ENCODE data around the gene ADGRD1.
"Not testable (repeated sequence)": the region's sequence is repeated elsewhere in the genome, so short reads cannot be mapped to it uniquely, and the experiment has no call there.

ADGRD1 gene

GRCh38 chr12:131116468-131117117 lies 162.9 kb downstream of the ADGRD1 start:
- in situ Hi-C loops (cut with MboI; ENCODE audit: low pct_unique_long_range_greater_than_20kb, low sequenced_read_pairs, unreplicated experiment) = no loop called here
- no peak for DNase-seq (ENCODE audit: low spot score)
- TF ChIP-seq CTCF (IDR thresholded peaks at IDR 0.05; ENCODE audit: extremely low read depth, insufficient read depth, missing control alignments) = peak; percentile 36

- in situ Hi-C loops (cut with MboI; ENCODE audit: low pct_unique_long_range_greater_than_20kb, low sequenced_read_pairs, unreplicated experiment) = no loop called here
- no peak for DNase-seq (ENCODE audit: low spot score)
These were observed 163.9 kb downstream of the ADGRD1 start for GRCh38 chr12:131117438-131118245.

GRCh38 chr12:131118371-131118770 lies 164.7 kb downstream of the ADGRD1 start:
- TF ChIP-seq CTCF (IDR thresholded peaks at IDR 0.05; ENCODE audit: extremely low read depth, insufficient read depth, missing control alignments) = no peak
- in situ Hi-C loops (cut with MboI; ENCODE audit: low pct_unique_long_range_greater_than_20kb, low sequenced_read_pairs, unreplicated experiment) = no loop called here

More at GRCh38 chr12:131117438-131118245, 163.9 kb downstream of the ADGRD1 start:
- TF ChIP-seq CTCF (IDR thresholded peaks at IDR 0.05; ENCODE audit: extremely low read depth, insufficient read depth, missing control alignments) = no peak

GRCh38 chr12:131119345-131119744 lies 165.6 kb downstream of the ADGRD1 start:
- in situ Hi-C loops (cut with MboI; ENCODE audit: low pct_unique_long_range_greater_than_20kb, low sequenced_read_pairs, unreplicated experiment); DNase-seq (ENCODE audit: low spot score): not testable (repeated sequence)

More at GRCh38 chr12:131118371-131118770, 164.7 kb downstream of the ADGRD1 start:
- DNase-seq (ENCODE audit: low spot score) = no peak

DNA sequence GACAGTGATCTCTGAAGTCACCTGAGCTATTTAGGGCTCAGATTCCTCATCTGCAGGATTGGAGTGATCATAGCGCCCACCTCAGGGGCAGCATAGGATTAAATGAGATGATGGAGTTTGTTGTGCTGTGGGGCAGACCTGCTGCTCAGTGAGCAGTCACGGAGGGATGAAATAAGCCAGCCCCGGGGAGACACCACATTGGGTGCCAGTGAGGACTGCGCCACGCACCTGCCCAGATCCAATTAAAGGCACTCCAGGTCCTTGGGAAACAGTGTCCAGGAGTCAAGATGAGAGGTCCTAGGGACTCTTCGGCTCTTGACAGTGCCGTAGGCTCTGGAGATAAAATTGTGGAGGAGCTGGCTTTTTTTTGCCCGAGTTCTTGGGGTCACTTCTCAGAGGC lies 166.2 kb downstream of the ADGRD1 start:
- no peak for DNase-seq (ENCODE audit: low spot score)
- no peak for TF ChIP-seq CTCF (IDR thresholded peaks at IDR 0.05; ENCODE audit: extremely low read depth, insufficient read depth, missing control alignments)
- in situ Hi-C loops (cut with MboI; ENCODE audit: low pct_unique_long_range_greater_than_20kb, low sequenced_read_pairs, unreplicated experiment) = no loop called here

GRCh38 chr12:131120831-131121271 lies 167.1 kb downstream of the ADGRD1 start:
- in situ Hi-C loops (cut with MboI; ENCODE audit: low pct_unique_long_range_greater_than_20kb, low sequenced_read_pairs, unreplicated experiment) = no loop called here
- no peak for DNase-seq (ENCODE audit: low spot score)
- no peak for TF ChIP-seq CTCF (IDR thresholded peaks at IDR 0.05; ENCODE audit: extremely low read depth, insufficient read depth, missing control alignments)

Data from GM13977 (cell line).